ENCODE data around the gene RAPGEF1.

- TF ChIP-seq CTCF (conservative IDR thresholded peaks at IDR 0.05; ENCODE audit: low read depth, low read length), result no peak
- TF ChIP-seq EZH2 (IDR thresholded peaks at IDR 0.05; ENCODE audit: low read length, unreplicated experiment), result no peak
- no peak for TF ChIP-seq EZH2phosphoT487 (IDR thresholded peaks at IDR 0.05; ENCODE audit: borderline replicate concordance, low read length)
These were observed 81.3 kb downstream of the RAPGEF1 start for GRCh38 chr9:131658377-131659129.

All from PC-3 (cell line).